Right atrium auricular region (tissue), 2 donors: Measurements from ENCODE around the gene SPRYD3. TPM values are rescaled to one million over a fixed set of nuclear protein-coding genes. Genes with fewer than 3 reads are reported as not detected.

ENCODE experiments used
- DNase-seq: peaks from one replicate; pipeline ENCODE4 v3.0.0-alpha.2; 2019; ENCODE audit warnings: low spot score
- H3K27ac ChIP-seq, 2 donors: fragments of 200-600 bp; sonication (generic); 1 replicate in 1 of 2; 2 replicates in 1 of 2; pipeline ENCODE4 v1.5.1; 2016 to 2019
- H3K27me3 ChIP-seq, 2 donors: fragments of 200-600 bp; sonication (generic); one replicate each; pipeline versions ENCODE4 v1.5.1 to v1.6.0; 2017 to 2019
- H3K36me3 ChIP-seq: fragments of 200-600 bp; sonication (generic); one replicate; pipeline ENCODE4 v1.5.1; 2016
- H3K4me1 ChIP-seq, 2 donors: fragments of 200-600 bp; sonication (generic); one replicate each; pipeline versions ENCODE4 v1.5.1 to v1.6.0; 2017 to 2019
- H3K4me3 ChIP-seq, 2 donors: fragments of 200-600 bp; sonication (generic); 1 replicate in 1 of 2; 2 replicates in 1 of 2; pipeline ENCODE4 v1.5.1; 2017 to 2019; ENCODE audit warnings: mild to moderate bottlenecking in 1 of 2, moderate library complexity in 1 of 2
- H3K9me3 ChIP-seq, 2 donors: fragments of 200-600 bp; sonication (generic); one replicate each; pipeline ENCODE4 v1.5.1; 2019
- total RNA-seq, 2 donors: library from RNA; depleted of rRNA; stranded (reverse); fragments of >200 nt; gene quantifications; one replicate each; pipeline ENCODE4 v1.1.0, GENCODE V29; 2016
- TF ChIP-seq, protein P1 (sequence below), 2 donors: fragments of 200-600 bp; sonication (generic); IDR thresholded peaks; one replicate each; pipeline ENCODE4 v1.5.1; 2019; ENCODE audit warnings: antibody characterized with exemption in 2 of 2

The SPRYD3 gene
- total RNA-seq, 2 donors from 2014 or later, result 33.5 to 64.5 TPM

DNA sequence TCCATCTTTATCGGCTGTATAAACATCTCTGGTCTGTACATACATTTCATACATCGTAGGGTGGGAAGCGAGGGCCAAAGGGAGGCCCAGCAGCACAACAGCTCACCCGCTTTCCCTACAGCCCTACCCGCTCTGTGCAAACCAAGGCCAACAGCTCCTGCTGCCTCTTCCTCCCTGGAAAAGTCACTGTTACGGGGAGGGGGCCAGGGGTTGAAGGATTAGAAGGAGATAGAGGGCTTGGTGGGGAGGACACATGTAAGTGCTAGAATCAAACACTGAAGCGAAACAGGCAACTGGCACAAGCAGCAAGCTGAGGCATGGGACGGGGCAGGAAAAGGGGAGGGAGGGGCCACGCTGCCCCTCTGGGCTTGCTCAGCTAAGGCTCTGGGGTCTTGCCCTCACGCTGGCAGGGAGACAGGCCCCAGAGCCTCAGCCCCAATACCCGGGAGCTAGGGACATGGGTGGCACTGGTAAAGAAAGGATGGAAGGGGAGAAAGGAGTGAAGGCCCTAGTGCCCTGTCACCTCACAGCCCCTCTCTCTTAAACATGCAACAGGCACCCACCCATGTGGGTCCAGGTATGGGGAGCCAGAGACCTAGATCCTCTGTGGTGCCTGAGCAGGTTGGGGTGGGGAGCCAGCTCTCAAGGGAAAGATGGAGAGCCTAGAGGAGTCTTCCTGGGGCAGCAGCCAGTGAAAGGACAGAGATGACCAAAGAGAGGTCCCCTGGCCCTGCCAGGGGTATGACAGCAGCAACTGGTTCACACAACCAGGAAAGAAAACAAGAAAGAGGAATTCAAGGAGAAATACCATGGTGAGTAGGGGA lies 14.4 kb downstream of the SPRYD3 start:
- TF ChIP-seq, protein P1, sequence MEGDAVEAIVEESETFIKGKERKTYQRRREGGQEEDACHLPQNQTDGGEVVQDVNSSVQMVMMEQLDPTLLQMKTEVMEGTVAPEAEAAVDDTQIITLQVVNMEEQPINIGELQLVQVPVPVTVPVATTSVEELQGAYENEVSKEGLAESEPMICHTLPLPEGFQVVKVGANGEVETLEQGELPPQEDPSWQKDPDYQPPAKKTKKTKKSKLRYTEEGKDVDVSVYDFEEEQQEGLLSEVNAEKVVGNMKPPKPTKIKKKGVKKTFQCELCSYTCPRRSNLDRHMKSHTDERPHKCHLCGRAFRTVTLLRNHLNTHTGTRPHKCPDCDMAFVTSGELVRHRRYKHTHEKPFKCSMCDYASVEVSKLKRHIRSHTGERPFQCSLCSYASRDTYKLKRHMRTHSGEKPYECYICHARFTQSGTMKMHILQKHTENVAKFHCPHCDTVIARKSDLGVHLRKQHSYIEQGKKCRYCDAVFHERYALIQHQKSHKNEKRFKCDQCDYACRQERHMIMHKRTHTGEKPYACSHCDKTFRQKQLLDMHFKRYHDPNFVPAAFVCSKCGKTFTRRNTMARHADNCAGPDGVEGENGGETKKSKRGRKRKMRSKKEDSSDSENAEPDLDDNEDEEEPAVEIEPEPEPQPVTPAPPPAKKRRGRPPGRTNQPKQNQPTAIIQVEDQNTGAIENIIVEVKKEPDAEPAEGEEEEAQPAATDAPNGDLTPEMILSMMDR (IDR thresholded peaks at IDR 0.05), result no peak
- H3K27me3 ChIP-seq, result no peaks in the 10 kb centered on the region
- H3K9me3 ChIP-seq, result no peaks in the 10 kb centered on the region
- no peak overlapping the region for H3K4me3 ChIP-seq
- DNase-seq, result no peak
- H3K36me3 ChIP-seq, result peaks cover 73% of the 10 kb centered on the region
- H3K27ac ChIP-seq, result peak overlapping the region; percentile 67 to 80
- H3K4me1 ChIP-seq, result peaks cover 0 to 84% of the 10 kb centered on the region in 2 donors

DNA sequence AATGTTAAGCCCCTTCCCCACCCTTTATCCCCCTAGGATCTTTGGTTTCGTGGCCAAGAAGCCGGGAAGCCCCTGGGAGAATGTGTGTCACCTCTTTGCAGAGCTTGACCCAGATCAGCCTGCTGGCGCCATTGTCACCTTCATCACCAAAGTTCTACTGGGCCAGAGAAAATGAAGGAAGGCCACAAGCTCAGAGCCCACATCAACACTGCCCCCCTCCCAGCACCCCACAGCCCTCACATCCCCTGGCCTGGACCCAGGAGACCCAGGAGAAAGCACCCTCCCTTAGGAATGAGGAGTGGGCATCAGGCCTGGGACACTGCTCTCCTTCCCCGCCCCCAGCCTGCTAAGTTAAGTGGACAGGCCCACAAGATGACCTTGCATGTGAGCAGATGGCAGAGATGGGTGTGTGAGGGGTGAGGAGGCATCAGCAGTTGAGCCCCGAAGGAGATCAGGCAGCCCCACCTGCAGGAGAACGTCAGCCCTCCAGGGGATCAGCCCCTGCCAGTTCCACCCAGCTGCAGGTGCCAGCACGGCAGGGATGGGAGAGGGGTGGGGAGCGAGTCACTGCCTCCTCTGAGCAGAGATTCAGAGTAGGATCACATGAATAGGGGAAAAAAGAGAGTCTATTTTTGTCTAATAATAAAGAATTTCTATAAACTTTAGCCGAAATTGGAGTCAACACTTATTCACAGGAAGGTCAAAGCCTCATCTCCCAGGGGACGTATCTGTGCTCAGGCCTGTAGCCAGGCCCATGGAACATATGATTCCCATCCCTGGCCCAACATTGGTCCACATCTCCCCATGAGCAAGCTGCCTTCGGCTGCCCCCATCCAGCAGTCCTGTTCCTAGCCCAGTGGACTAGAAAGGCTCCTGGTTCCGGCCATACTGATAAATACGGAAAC lies 15.2 kb downstream of the SPRYD3 start:
- no peak overlapping the region for H3K4me3 ChIP-seq
- H3K9me3 ChIP-seq, result no peaks in the 10 kb centered on the region
- peaks cover 0 to 84% of the 10 kb centered on the region in 2 donors for H3K4me1 ChIP-seq
- peaks cover 82% of the 10 kb centered on the region for H3K36me3 ChIP-seq
- H3K27me3 ChIP-seq, result no peaks in the 10 kb centered on the region
- TF ChIP-seq, protein P1 (IDR thresholded peaks at IDR 0.05), result peak in 1 of 2 donors; percentile 22
- peak overlapping the region; percentile 67 to 80 for H3K27ac ChIP-seq
- DNase-seq, result peak; percentile 86

DNA sequence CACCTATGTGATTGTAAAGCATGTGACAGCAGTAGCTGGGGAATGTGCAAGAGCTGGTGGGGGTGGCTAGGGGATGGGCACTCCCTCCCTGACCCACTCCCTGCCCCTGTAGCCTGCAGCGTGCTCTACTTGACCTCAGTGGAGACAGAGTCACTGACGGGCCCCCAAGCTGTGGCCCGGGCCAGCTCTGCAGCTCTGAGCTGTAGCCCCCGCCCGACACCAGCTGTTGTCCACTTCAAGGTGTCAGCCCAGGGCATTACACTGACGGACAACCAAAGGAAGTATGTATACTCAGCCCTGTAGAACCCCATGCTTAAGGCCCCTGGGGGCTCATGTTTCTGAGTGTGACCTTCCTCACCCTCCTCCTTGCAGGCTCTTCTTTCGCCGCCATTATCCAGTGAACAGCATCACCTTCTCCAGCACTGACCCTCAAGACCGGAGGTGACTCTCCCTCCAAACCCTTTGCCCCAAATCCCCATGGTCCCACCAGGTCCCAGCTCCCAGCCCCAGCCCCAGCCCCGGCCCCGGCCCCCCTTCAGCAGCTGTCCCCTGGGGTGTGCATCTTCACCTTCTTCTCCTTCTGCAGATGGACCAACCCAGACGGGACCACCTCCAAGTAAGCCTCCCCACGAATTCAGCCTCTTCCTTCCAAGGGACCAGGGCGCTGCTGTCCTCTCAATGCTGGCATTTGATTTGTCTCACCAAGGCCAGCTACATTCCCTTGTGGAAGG lies 16.0 kb downstream of the SPRYD3 start:
- Histone ChIP-seq H3K27me3 (no peaks in the 10 kb centered on the region), H3K4me3 (no peak overlapping the region), H3K4me1 (peaks cover 0 to 82% of the 10 kb centered on the region in 2 donors), H3K36me3 (peaks cover 89% of the 10 kb centered on the region), H3K27ac (peak overlapping the region; percentile 67 to 80), H3K9me3 (no peaks in the 10 kb centered on the region)
- TF ChIP-seq, protein P1 (IDR thresholded peaks at IDR 0.05), result no peak
- peak; percentile 59 for DNase-seq

DNA sequence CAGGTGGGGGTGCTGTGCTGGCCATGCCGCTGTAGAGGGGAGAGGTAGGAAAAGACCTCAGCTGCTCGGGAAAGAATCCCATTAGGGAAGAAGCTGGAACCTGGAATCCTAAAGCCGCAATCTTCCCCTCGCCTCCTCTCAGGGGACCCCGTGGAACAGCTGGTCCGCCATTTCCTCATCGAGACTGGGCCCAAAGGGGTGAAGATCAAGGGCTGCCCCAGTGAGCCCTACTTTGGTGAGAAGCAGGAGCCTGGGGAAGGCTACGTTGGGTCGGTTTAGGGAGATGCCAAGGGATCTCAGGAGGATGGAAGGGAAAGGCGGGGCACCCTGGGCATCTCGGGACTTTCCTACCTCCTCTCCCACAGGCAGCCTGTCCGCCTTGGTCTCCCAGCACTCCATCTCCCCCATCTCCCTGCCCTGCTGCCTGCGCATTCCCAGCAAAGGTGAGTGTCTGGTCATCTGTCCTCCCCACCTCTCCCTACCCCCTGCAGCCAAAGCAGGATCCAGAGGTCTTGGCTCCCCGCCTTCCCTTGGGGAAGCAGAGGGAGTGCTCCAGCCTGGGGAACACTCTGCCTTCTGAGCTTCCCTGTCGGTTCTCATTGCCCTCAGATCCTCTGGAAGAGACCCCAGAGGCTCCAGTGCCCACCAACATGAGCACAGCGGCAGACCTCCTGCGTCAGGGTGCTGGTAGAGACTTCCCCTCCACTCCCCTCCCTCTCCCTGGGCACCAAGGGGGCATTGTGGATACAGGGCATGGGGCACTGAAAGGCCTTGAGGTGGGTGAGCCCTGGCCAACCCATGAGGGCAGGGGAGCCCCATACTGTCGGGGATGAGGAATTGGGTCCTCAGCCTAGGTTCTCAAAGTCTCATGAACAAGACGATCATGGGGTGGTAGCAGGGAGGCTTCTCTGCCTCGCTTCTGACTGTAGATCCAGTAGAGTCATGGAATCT lies 16.9 kb downstream of the SPRYD3 start:
- H3K36me3 ChIP-seq, result peaks cover 90% of the 10 kb centered on the region
- no peaks in the 10 kb centered on the region for H3K9me3 ChIP-seq
- no peaks in the 10 kb centered on the region for H3K27me3 ChIP-seq
- H3K27ac ChIP-seq, result peak overlapping the region; percentile 54 to 80
- no peak for DNase-seq
- peaks cover 0 to 89% of the 10 kb centered on the region in 2 donors for H3K4me1 ChIP-seq
- no peak overlapping the region for H3K4me3 ChIP-seq
- TF ChIP-seq, protein P1 (IDR thresholded peaks at IDR 0.05), result no peak
